H1 (cell line): Measurements from ENCODE around the gene AP4B1. TPM values are rescaled to one million over a fixed set of nuclear protein-coding genes. Genes with fewer than 3 reads are reported as not detected.

Experiments
- CTCF ChIA-PET: fragments of 300-600 bp; sonication (Branson Sonifier 250); formaldehyde crosslinking; loops from one replicate; lab custom pipeline; 2021; ENCODE audit not compliant: partially characterized antibody; lab: Charles Lee
- POLR2A ChIA-PET: fragments of 300-600 bp; sonication (Branson Sonifier 250); formaldehyde crosslinking; loops from one replicate; lab custom pipeline; 2021; ENCODE audit warnings: inconsistent platforms; ENCODE audit not compliant: partially characterized antibody; lab: Charles Lee
- DNase-seq, 2 experiments: peaks; one replicate each; pipeline versions ENCODE4 v3.0.0 to v3.0.0-alpha.2; 2010 to 2022; ENCODE audit warnings: low spot score in 2 of 2, low read depth in 1 of 2, mixed read lengths in 1 of 2
- FAIRE-seq: peaks from 2 replicates; lab custom pipeline; 2011; peaks lifted over from hg19 to GRCh38; lab: Jason Lieb, UNC
- H2AFZ ChIP-seq: 2 replicates; pipeline ENCODE4 v1.8.1; 2012; ENCODE audit warnings: low read length, inconsistent platforms
- H2AK5ac ChIP-seq: 2 replicates; pipeline ENCODE4 v1.6.1; 2013; ENCODE audit warnings: low read depth, low read length
- H2BK120ac ChIP-seq: replicated peaks from 2 replicates; pipeline ENCODE3; 2013; ENCODE audit warnings: low read depth, low read length, inconsistent platforms
- H2BK12ac ChIP-seq: 2 replicates; pipeline ENCODE4 v1.6.1; 2013; ENCODE audit warnings: low read depth, low read length
- H2BK15ac ChIP-seq: 2 replicates; pipeline ENCODE4 v1.6.1; 2013; ENCODE audit warnings: low read length
- H2BK20ac ChIP-seq: 2 replicates; pipeline ENCODE4 v1.6.1; 2013; ENCODE audit warnings: low read length
- H2BK5ac ChIP-seq: 2 replicates; pipeline ENCODE4 v1.6.1; 2013; ENCODE audit warnings: low read depth, low read length
- H3K14ac ChIP-seq: 2 replicates; pipeline ENCODE4 v1.6.1; 2013; ENCODE audit warnings: inconsistent platforms; ENCODE audit not compliant: insufficient read length
- H3K18ac ChIP-seq: 2 replicates; pipeline ENCODE4 v1.6.1; 2013; ENCODE audit warnings: low read length; ENCODE audit errors: extremely low read depth
- H3K23ac ChIP-seq: 2 replicates; pipeline ENCODE4 v1.6.1; 2013; ENCODE audit warnings: inconsistent platforms; ENCODE audit not compliant: insufficient read length
- H3K23me2 ChIP-seq: 2 replicates; pipeline ENCODE4 v1.6.1; 2013; ENCODE audit warnings: low read depth, low read length
- H3K27ac ChIP-seq: 2 replicates; pipeline ENCODE4 v1.6.1; 2011; ENCODE audit warnings: low read depth, low read length, inconsistent platforms
- H3K27me3 ChIP-seq, 4 experiments: replicated peaks in 1 of 4; 1 replicate in 1 of 4; 2 replicates in 3 of 4; pipeline versions ENCODE4 v1.6.1 to v1.8.1; 2011 to 2013; ENCODE audit warnings: low read length in 3 of 4, mild to moderate bottlenecking in 3 of 4, inconsistent platforms in 2 of 4, mixed read lengths in 2 of 4, moderate library complexity in 1 of 4; ENCODE audit not compliant: control insufficient read depth in 3 of 4, insufficient read depth in 3 of 4; ENCODE audit errors: extremely low read depth in 1 of 4
- H3K36me3 ChIP-seq, 4 experiments: 2 replicates each; pipeline versions ENCODE4 v1.6.1 to v1.8.1; 2011 to 2013; ENCODE audit warnings: mild to moderate bottlenecking in 4 of 4, low read length in 3 of 4, moderate library complexity in 2 of 4, control low read depth in 1 of 4, inconsistent platforms in 1 of 4; ENCODE audit not compliant: insufficient read depth in 4 of 4, control insufficient read depth in 2 of 4
- H3K4ac ChIP-seq: replicated peaks from 2 replicates; pipeline ENCODE3; 2013; ENCODE audit warnings: low read length, low read depth, mixed read lengths, inconsistent platforms; ENCODE audit not compliant: insufficient read length
- H3K4me1 ChIP-seq, 4 experiments: replicated peaks in 1 of 4; 1 replicate in 1 of 4; 2 replicates in 3 of 4; pipeline versions ENCODE4 v1.6.1 to v1.8.1; 2011 to 2013; ENCODE audit warnings: low read length in 3 of 4, inconsistent platforms in 2 of 4, mixed read lengths in 1 of 4; ENCODE audit not compliant: insufficient read depth in 4 of 4, control insufficient read depth in 3 of 4
- H3K4me2 ChIP-seq, 2 experiments: 2 replicates each; pipeline versions ENCODE4 v1.6.1 to v1.8.1; 2011 to 2013; ENCODE audit warnings: low read depth in 2 of 2, low read length in 2 of 2, control low read depth in 1 of 2, inconsistent platforms in 1 of 2, mild to moderate bottlenecking in 1 of 2; ENCODE audit not compliant: insufficient read depth in 1 of 2
- H3K4me3 ChIP-seq, 4 experiments: fragments of 200-600, 300-600 bp in 1 of 4; sonication (generic), shearing (Covaris generic), sonication (Bioruptor Twin) in 1 of 4; 2 replicates each; pipeline versions ENCODE4 v1.5.1 to v1.8.1; 2011 to 2016; ENCODE audit warnings: low read length in 4 of 4, low read depth in 3 of 4, control low read depth in 2 of 4, inconsistent platforms in 2 of 4, mild to moderate bottlenecking in 2 of 4, mixed read lengths in 1 of 4, moderate library complexity in 1 of 4; ENCODE audit not compliant: insufficient read depth in 2 of 4; ENCODE audit errors: extremely low read depth in 1 of 4
- H3K56ac ChIP-seq: replicated peaks from 2 replicates; pipeline ENCODE3; 2013; ENCODE audit warnings: low read depth, mild to moderate bottlenecking, mixed read lengths, low read length, inconsistent platforms; ENCODE audit not compliant: insufficient read length
- H3K79me1 ChIP-seq: 2 replicates; pipeline ENCODE4 v1.6.1; 2013; ENCODE audit warnings: low read depth, low read length, control low read depth
- H3K79me2 ChIP-seq, 2 experiments: 2 replicates each; pipeline versions ENCODE4 v1.6.1 to v1.8.1; 2012 to 2013; ENCODE audit warnings: low read length in 2 of 2, mild to moderate bottlenecking in 2 of 2, inconsistent platforms in 1 of 2; ENCODE audit not compliant: insufficient read depth in 2 of 2, control insufficient read depth in 1 of 2
- H3K9ac ChIP-seq, 4 experiments: replicated peaks in 1 of 4; 1 replicate in 1 of 4; 2 replicates in 3 of 4; pipeline versions ENCODE4 v1.6.1 to v1.8.1; 2011 to 2013; ENCODE audit warnings: low read depth in 3 of 4, low read length in 3 of 4, control low read depth in 2 of 4, mild to moderate bottlenecking in 2 of 4, moderate library complexity in 2 of 4, inconsistent platforms in 1 of 4; ENCODE audit errors: extremely low read depth in 1 of 4
- H3K9me3 ChIP-seq, 2 experiments: 2 replicates each; pipeline versions ENCODE4 v1.6.1 to v1.8.1; 2012 to 2013; ENCODE audit warnings: mild to moderate bottlenecking in 2 of 2, moderate library complexity in 2 of 2, control low read depth in 1 of 2, inconsistent platforms in 1 of 2, low read depth in 1 of 2, low read length in 1 of 2, mixed read lengths in 1 of 2; ENCODE audit not compliant: insufficient read depth in 2 of 2
- H4K20me1 ChIP-seq, 2 experiments: replicated peaks in 1 of 2; 2 replicates each; pipeline versions ENCODE3 to v1.8.1; 2011 to 2013; ENCODE audit warnings: inconsistent platforms in 2 of 2, low read length in 2 of 2, mild to moderate bottlenecking in 1 of 2; ENCODE audit not compliant: insufficient read depth in 2 of 2, control insufficient read depth in 1 of 2
- H4K5ac ChIP-seq: 2 replicates; pipeline ENCODE4 v1.6.1; 2013; ENCODE audit warnings: low read length, low read depth, mixed read lengths, inconsistent platforms; ENCODE audit not compliant: insufficient read length
- H4K8ac ChIP-seq: 2 replicates; pipeline ENCODE4 v1.8.0; 2013; ENCODE audit warnings: mild to moderate bottlenecking, moderate library complexity, low read length, inconsistent platforms; ENCODE audit not compliant: insufficient read depth; ENCODE audit errors: extremely low read depth
- H4K91ac ChIP-seq: replicated peaks from 2 replicates; pipeline ENCODE3; 2013; ENCODE audit warnings: low read length, mixed read lengths, inconsistent platforms; ENCODE audit not compliant: insufficient read length
- ATF3 ChIP-seq: IDR thresholded peaks from 2 replicates; pipeline ENCODE4 v1.6.1; 2011; ENCODE audit warnings: low read depth, mild to moderate bottlenecking, low read length; ENCODE audit not compliant: insufficient read depth
- BACH1 ChIP-seq: IDR thresholded peaks from 2 replicates; pipeline ENCODE4 v1.6.1; 2012; ENCODE audit warnings: low read length, improper control_type of control experiment
- CBX8 ChIP-seq: fragments of 300-800, 300-1000 bp; sonication (generic); IDR thresholded peaks from 2 replicates; pipeline ENCODE4 v1.7.1; 2016; ENCODE audit warnings: low read depth, low read length, borderline replicate concordance
- E2F6 ChIP-seq: IDR thresholded peaks from 2 replicates; pipeline ENCODE4 v1.6.1; 2012; ENCODE audit warnings: inconsistent platforms
- GABPA ChIP-seq: IDR thresholded peaks from 2 replicates; pipeline ENCODE4 v1.6.1; 2011; ENCODE audit warnings: mild to moderate bottlenecking, low read length, moderate library complexity, borderline replicate concordance; ENCODE audit not compliant: insufficient read depth
- JUN ChIP-seq: IDR thresholded peaks from 2 replicates; pipeline ENCODE4 v1.6.1; 2011; ENCODE audit warnings: low read depth, mild to moderate bottlenecking, improper control_type of control experiment, low read length
- POU5F1 ChIP-seq: IDR thresholded peaks from 2 replicates; pipeline ENCODE4 v1.6.1; 2011; ENCODE audit warnings: low read depth, mild to moderate bottlenecking, low read length, moderate library complexity
- RFX5 ChIP-seq: IDR thresholded peaks from 2 replicates; pipeline ENCODE4 v1.6.1; 2011; ENCODE audit warnings: low read depth, low read length, improper control_type of control experiment, borderline replicate concordance
- RXRA ChIP-seq: IDR thresholded peaks from 2 replicates; pipeline ENCODE4 v1.6.1; 2011; ENCODE audit warnings: low read depth, mild to moderate bottlenecking, low read length, moderate library complexity; ENCODE audit not compliant: insufficient read depth
- SP4 ChIP-seq: IDR thresholded peaks from 2 replicates; pipeline ENCODE4 v1.6.1; 2012; ENCODE audit warnings: low read length, inconsistent platforms
- WGBS, 2 experiments: shearing (Covaris generic) in 1 of 2; methylation state at CpG; one replicate each; pipeline versions ENCODE4 v1.1.6 to v1.1.7; 2013 to 2015; ENCODE audit warnings: low lambda C conversion rate in 2 of 2, mixed read lengths in 2 of 2, inconsistent platforms in 1 of 2, low coverage in 1 of 2, missing lambda C conversion rate in 1 of 2; ENCODE audit not compliant: insufficient replicate concordance in 2 of 2, insufficient coverage in 1 of 2, insufficient read length in 1 of 2; ENCODE audit errors: extremely low coverage in 1 of 2, missing lambda C conversion rate in 1 of 2; 5-methylcytosine and 5-hydroxymethylcytosine counted together
- polyA plus RNA-seq, 7 experiments: library from polyadenylated mRNA; depleted of rRNA in 3 of 7; stranded (reverse) in 5 of 7; unstranded in 2 of 7; fragments of >200 nt in 5 of 7; fragments of 200-250 nt in 2 of 7; gene quantifications; 1 replicate in 5 of 7; 2 replicates in 1 of 7; 4 replicates in 1 of 7; pipeline versions ENCODE4 v1.2.1 to v1.2.3, GENCODE V29; 2011 to 2013; ENCODE audit warnings: missing spikeins in 2 of 7, mixed read lengths in 2 of 7
- total RNA-seq: library from RNA; stranded (reverse); fragmentation: NEBNext Ultra II Directional; extraction: Animal tissue kit (Norgen Biotek cat#: 25700); gene quantifications from 2 replicates; pipeline ENCODE4 v1.2.1, GENCODE V29; 2021

The AP4B1 gene
- total and polyA plus RNA-seq, 2 of the 8 experiments (the other 6 are each of a cell fraction or from before 2014, with no cell fraction given), result 8.9 to 9.0 TPM

- H3K79me1 ChIP-seq, result peaks cover 3% of the 10 kb centered on the region; the same call in 1 of the 2 replicates
- H3K36me3 ChIP-seq, result no peaks in the 10 kb centered on the region
- H2BK5ac ChIP-seq, result no peak within 1 kb of the TSS; the same call in 1 of the 2 replicates
- H3K4me1 ChIP-seq, result peaks cover 0 to 4% (median under 1%) of the 10 kb centered on the region in 4 experiments; a peak in 4 of 7 replicates
- DNase-seq (peak; percentile 59 to 96), FAIRE-seq (no peak)
- H3K56ac ChIP-seq, result peak within 1 kb of the TSS; percentile 17
- peak within 1 kb of the TSS; percentile 43; the same call in 1 of the 2 replicates for H3K27ac ChIP-seq
- H2BK120ac ChIP-seq, result no peak within 1 kb of the TSS
- H4K5ac ChIP-seq, result peak within 1 kb of the TSS; percentile 71
- no peak within 1 kb of the TSS for H3K14ac ChIP-seq
- no peak within 1 kb of the TSS for H2BK12ac ChIP-seq
- H3K23ac ChIP-seq, result no peak within 1 kb of the TSS
- CTCF ChIA-PET, result interaction anchor here (0.8 to 4.5 kb wide), 5 partner anchors 9 to 34 kb away, joined by 3 to 20 read pairs (median 5); partner anchors contain the start of genes AP4B1 and DCLRE1B
- peak within 1 kb of the TSS; percentile 39 to 83 (median 48) for H3K9ac ChIP-seq
- H3K27me3 ChIP-seq, result no peaks in the 10 kb centered on the region
- H3K4me2 ChIP-seq, result peak within 1 kb of the TSS; percentile 84 to 85
- peak within 1 kb of the TSS; percentile 76 for H4K8ac ChIP-seq
- WGBS, 2 experiments, result 3% methylated on average over 58 of the region's 61 CpGs; no CpG with 5 or more reads in 1 of the 2 experiments
- peaks cover 0 to 4% of the 10 kb centered on the region in 2 experiments for H4K20me1 ChIP-seq
- no peak within 1 kb of the TSS for H3K4ac ChIP-seq
- no peak within 1 kb of the TSS for H2AK5ac ChIP-seq
- H3K9me3 ChIP-seq, result no peaks in the 10 kb centered on the region
- peaks cover 12% of the 10 kb centered on the region for H3K23me2 ChIP-seq
- H4K91ac ChIP-seq, result no peak within 1 kb of the TSS
- peaks cover 12 to 42% of the 10 kb centered on the region in 2 experiments for H3K79me2 ChIP-seq
- H3K18ac ChIP-seq, result no peak within 1 kb of the TSS
- H2BK15ac ChIP-seq, result no peak within 1 kb of the TSS; the same call in 1 of the 2 replicates
- H2AFZ ChIP-seq, result peak within 1 kb of the TSS; percentile 97
- H3K4me3 ChIP-seq, result peak within 1 kb of the TSS; percentile 91 to 99 (median 94)
- no peak within 1 kb of the TSS for H2BK20ac ChIP-seq
- POLR2A ChIA-PET, result interaction anchor here (0.9 to 4.4 kb wide), 8 partner anchors 11 to 170 kb away, joined by 3 to 66 read pairs (median 5); partner anchors contain the start of genes AP4B1, DCLRE1B, PHTF1 and RSBN1
- TF ChIP-seq E2F6 (no peak), BACH1 (no peak), ATF3 (no peak), SP4 (no peak), RFX5 (no peak), POU5F1 (peak; percentile 26; the same call in 1 of the 2 replicates), RXRA (no peak), CBX8 (no peak), JUN (no peak), GABPA (no peak)
Measured at GRCh38 chr1:113928941-113929749, 24.5 kb upstream of the AP4B1 start, which contains the start of gene HIPK1. TSS of gene HIPK1 (plus strand) at chr1:113929324.
